COLO829 (cell line): ENCODE data around the gene GDNF.
"Not testable (repeated sequence)": the region's sequence is repeated elsewhere in the genome, so short reads cannot be mapped to it uniquely, and the experiment has no call there.

ENCODE experiments used
- DNase-seq: peaks from one replicate; pipeline ENCODE4 v3.0.0; 2012; ENCODE audit warnings: low spot score

Gene GDNF

GRCh38 chr5:37839407-37840052 lies at the start of gene GDNF:
TSS of gene GDNF (minus strand) at chr5:37840041. CDS start at chr5:37834796, 5,245 bp downstream.
- DNase-seq, result no peak

- no peak for DNase-seq
Observed at GRCh38 chr5:37888476-37888875, 48.6 kb upstream of the GDNF start.

- DNase-seq, result no peak
Observed at GRCh38 chr5:37886242-37886905, 46.5 kb upstream of the GDNF start.

- no peak for DNase-seq
Observed at GRCh38 chr5:37882636-37883035, 42.8 kb upstream of the GDNF start.

GRCh38 chr5:37881359-37881758 lies 41.5 kb upstream of the GDNF start:
- DNase-seq, result no peak

GRCh38 chr5:37876943-37877342 lies 37.1 kb upstream of the GDNF start:
- DNase-seq, result no peak

GRCh38 chr5:37876245-37876644 lies 36.4 kb upstream of the GDNF start:
- DNase-seq, result no peak

- no peak for DNase-seq
Observed at GRCh38 chr5:37875051-37875787, 35.4 kb upstream of the GDNF start.

- DNase-seq, result no peak
Observed at GRCh38 chr5:37873988-37874387, 34.1 kb upstream of the GDNF start.

GRCh38 chr5:37871023-37871815 lies 31.4 kb upstream of the GDNF start:
- DNase-seq, result no peak

GRCh38 chr5:37869216-37869615 lies 29.4 kb upstream of the GDNF start:
- DNase-seq, result no peak

GRCh38 chr5:37867654-37868053 lies 27.8 kb upstream of the GDNF start:
- DNase-seq, result no peak

GRCh38 chr5:37862907-37863306 lies 23.1 kb upstream of the GDNF start:
- DNase-seq, result not testable (repeated sequence)

GRCh38 chr5:37860206-37860605 lies 20.4 kb upstream of the GDNF start:
- no peak for DNase-seq

- no peak for DNase-seq
Observed at GRCh38 chr5:37859805-37860204, 20.0 kb upstream of the GDNF start.

GRCh38 chr5:37858250-37858649 lies 18.4 kb upstream of the GDNF start:
- DNase-seq, result no peak

- no peak for DNase-seq
Observed at GRCh38 chr5:37857696-37858095, 17.9 kb upstream of the GDNF start.

GRCh38 chr5:37855438-37855837 lies 15.6 kb upstream of the GDNF start:
- no peak for DNase-seq

- DNase-seq, result no peak
Observed at GRCh38 chr5:37851305-37851704, 11.5 kb upstream of the GDNF start.

GRCh38 chr5:37850226-37850865 lies 10.5 kb upstream of the GDNF start:
- no peak for DNase-seq

GRCh38 chr5:37849641-37850040 lies 9.8 kb upstream of the GDNF start:
- DNase-seq, result peak; percentile 8

GRCh38 chr5:37847978-37848425 lies 8.2 kb upstream of the GDNF start:
- no peak for DNase-seq
